AG04450 (cell line): ENCODE data around the gene TAF6. TPM values are rescaled to one million over a fixed set of nuclear protein-coding genes. Genes with fewer than 3 reads are reported as not detected.

Experiments used
- CTCF ChIA-PET: fragments of 300-600, 350-600 bp; formaldehyde crosslinking; extraction: SDS; loops from one replicate; lab custom pipeline; 2022; ENCODE audit warnings: antibody characterized with exemption, inconsistent platforms; lab: Charles Lee
- POLR2A ChIA-PET: fragments of 350-600 bp; formaldehyde crosslinking; extraction: SDS; loops from one replicate; lab custom pipeline; 2021; ENCODE audit warnings: antibody characterized with exemption, inconsistent platforms; lab: Yijun Ruan, JAX
- DNase-seq: peaks from one replicate; pipeline ENCODE4 v3.0.0-alpha.2; 2011; ENCODE audit warnings: low read depth, low spot score
- H3K27ac ChIP-seq: one replicate; pipeline ENCODE4 v1.5.1; 2012; ENCODE audit warnings: low read depth, low read length, control low read depth
- H3K27me3 ChIP-seq: one replicate; pipeline ENCODE4 v1.6.0; 2012; ENCODE audit warnings: low read length; ENCODE audit not compliant: control insufficient read depth, insufficient read depth
- H3K4me3 ChIP-seq: 2 replicates; pipeline ENCODE4 v1.5.1; 2011; ENCODE audit warnings: mild to moderate bottlenecking, low read depth, low read length, control low read depth
- H3K9me3 ChIP-seq: 2 replicates; pipeline ENCODE4 v1.5.1; 2012; ENCODE audit warnings: low read length; ENCODE audit not compliant: control insufficient read depth, insufficient read depth
- polyA plus RNA-seq: library from polyadenylated mRNA; depleted of rRNA; stranded (reverse); fragments of >200 nt; gene quantifications from 2 replicates; pipeline ENCODE4 v1.2.3, GENCODE V29; 2011
- TF ChIP-seq, protein P1 (sequence below): IDR thresholded peaks from 2 replicates; pipeline ENCODE4 v1.5.1; 2011; ENCODE audit warnings: low read depth, low read length, control low read depth, inconsistent platforms

Gene TAF6
- polyA plus RNA-seq, 1 experiment = 28.2 TPM

DNA sequence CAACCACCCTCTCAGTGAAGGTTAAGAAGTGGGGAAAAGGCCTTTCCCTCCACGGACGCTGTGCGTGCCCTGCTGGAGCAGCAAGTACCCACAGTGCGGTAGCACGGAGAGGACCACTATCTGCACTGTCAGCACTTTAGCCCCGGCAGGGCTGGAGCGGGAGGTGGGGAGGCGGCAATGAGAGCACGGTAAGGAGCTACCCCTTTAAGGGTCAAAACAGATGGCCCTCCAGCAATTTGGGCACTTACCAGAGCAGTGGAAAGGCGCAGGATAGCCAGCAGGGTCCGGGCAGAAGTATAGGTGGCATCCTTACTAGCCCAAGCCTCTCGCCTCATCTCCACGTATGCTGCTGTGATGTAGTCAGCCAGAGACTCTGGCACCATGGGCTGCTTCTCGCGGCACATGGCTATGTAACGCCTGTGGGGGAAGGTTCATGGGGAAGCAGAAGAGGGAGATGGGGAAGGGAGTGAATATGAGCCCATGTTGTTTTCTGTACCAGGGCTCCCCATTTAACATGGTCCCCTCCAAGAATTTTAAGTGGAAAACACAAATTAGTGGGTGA is 25.2 kb downstream of the TAF6 start:
- TF ChIP-seq, protein P1, sequence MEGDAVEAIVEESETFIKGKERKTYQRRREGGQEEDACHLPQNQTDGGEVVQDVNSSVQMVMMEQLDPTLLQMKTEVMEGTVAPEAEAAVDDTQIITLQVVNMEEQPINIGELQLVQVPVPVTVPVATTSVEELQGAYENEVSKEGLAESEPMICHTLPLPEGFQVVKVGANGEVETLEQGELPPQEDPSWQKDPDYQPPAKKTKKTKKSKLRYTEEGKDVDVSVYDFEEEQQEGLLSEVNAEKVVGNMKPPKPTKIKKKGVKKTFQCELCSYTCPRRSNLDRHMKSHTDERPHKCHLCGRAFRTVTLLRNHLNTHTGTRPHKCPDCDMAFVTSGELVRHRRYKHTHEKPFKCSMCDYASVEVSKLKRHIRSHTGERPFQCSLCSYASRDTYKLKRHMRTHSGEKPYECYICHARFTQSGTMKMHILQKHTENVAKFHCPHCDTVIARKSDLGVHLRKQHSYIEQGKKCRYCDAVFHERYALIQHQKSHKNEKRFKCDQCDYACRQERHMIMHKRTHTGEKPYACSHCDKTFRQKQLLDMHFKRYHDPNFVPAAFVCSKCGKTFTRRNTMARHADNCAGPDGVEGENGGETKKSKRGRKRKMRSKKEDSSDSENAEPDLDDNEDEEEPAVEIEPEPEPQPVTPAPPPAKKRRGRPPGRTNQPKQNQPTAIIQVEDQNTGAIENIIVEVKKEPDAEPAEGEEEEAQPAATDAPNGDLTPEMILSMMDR = no peak
- POLR2A ChIA-PET = no interaction called here
- no peak for DNase-seq
- H3K9me3 ChIP-seq = no peaks in the 10 kb centered on the region; the same call in 1 of the 2 replicates
- H3K27me3 ChIP-seq = no peaks in the 10 kb centered on the region
- CTCF ChIA-PET = no interaction called here
- H3K4me3 ChIP-seq = no peak overlapping the region
- H3K27ac ChIP-seq = no peak overlapping the region

DNA sequence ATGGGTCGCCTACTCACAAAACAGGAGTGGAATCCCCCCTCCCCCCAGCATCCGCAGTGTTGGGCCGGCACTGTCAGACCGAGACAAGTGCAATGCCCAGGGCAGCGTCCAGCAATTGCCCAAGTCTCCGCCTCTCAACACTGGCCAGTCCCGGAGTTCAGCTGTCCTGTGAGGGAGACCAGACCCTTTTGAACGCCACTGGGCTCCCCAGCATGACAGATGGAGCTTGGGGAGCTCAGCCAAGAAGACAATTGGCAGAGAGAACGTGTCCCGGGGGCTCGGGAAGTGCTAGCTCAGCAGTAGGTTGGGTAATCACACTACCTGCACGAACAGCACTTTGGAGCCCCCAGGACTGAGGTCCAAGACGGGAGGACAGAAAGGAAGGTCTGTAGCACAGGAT is 25.7 kb downstream of the TAF6 start:
- DNase-seq = no peak
- Histone ChIP-seq H3K4me3 (no peak overlapping the region), H3K9me3 (no peaks in the 10 kb centered on the region; the same call in 1 of the 2 replicates), H3K27me3 (no peaks in the 10 kb centered on the region), H3K27ac (no peak overlapping the region)
- POLR2A ChIA-PET = no interaction called here
- TF ChIP-seq, protein P1 = no peak
- CTCF ChIA-PET = no interaction called here

DNA sequence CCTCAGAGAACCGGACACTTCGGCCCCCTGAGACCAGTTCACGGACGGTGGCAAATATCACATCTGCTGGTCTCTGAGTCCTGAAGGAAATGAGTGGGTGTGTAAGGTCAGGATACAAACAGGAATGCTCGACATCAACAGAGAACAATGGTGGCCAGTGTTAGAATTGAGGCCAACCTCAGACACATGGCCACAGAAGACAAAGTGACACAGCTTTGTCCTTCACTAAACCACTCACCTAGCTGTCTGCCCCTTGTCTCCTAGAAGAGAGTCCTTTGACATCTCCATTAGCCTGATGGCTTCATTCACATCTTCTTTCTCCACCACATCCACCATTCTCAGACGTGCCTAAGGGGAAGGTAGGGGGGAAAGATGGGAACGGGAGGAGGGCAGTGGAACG is 26.1 kb downstream of the TAF6 start:
- Histone ChIP-seq H3K27me3 (no peaks in the 10 kb centered on the region), H3K27ac (no peak overlapping the region), H3K4me3 (no peak overlapping the region), H3K9me3 (no peaks in the 10 kb centered on the region; the same call in 1 of the 2 replicates)
- CTCF ChIA-PET = no interaction called here
- POLR2A ChIA-PET = interaction anchor here (0.8 kb wide), 1 partner anchor 9 kb away, joined by 18 read pairs; no protein-coding TSS in a partner anchor
- no peak for DNase-seq
- TF ChIP-seq, protein P1 = no peak

DNA sequence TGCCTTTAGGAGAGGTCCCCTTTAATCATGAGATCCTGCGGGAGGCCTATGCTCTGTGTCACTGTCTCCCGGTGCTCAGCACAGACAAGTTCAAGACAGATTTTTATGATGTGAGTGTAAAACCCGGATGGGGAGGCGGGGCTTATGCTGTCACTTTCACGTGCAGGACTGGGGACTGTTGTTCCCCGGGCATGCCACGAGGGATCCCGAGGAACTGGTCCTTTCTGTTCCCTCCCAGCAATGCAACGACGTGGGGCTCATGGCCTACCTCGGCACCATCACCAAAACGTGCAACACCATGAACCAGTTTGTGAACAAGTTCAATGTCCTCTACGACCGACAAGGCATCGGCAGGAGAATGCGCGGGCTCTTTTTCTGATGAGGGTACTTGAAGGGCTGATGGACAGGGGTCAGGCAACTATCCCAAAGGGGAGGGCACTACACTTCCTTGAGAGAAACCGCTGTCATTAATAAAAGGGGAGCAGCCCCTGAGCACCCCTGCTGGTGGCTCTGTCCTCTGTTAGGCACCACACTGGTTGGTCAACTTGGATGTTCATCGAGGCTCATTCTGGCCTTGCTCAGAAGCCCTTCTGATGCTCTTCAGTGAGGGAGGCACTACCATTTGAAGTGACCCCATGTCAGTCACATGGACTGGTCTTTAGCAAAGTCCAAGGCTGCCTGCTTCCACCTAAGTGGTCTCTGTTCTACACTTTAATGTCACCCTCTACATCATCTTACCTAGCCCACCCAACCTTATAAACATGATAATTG is 27.6 kb downstream of the TAF6 start:
- no peaks in the 10 kb centered on the region; the same call in 1 of the 2 replicates for H3K9me3 ChIP-seq
- TF ChIP-seq, protein P1 = peak; percentile 24; the same call in 1 of the 2 replicates
- H3K27me3 ChIP-seq = no peaks in the 10 kb centered on the region
- H3K4me3 ChIP-seq = no peak overlapping the region
- CTCF ChIA-PET = no interaction called here
- DNase-seq = no peak
- POLR2A ChIA-PET = interaction anchor here (5.2 kb wide), 1 partner anchor 10 kb away, joined by 67 read pairs; the partner anchor contains the start of genes AP4M1 and MCM7
- H3K27ac ChIP-seq = peak overlapping the region; percentile 21
